WTC11 (cell line): Measurements from ENCODE around the gene PTGR2. TPM values are rescaled to one million over a fixed set of nuclear protein-coding genes. Genes with fewer than 3 reads are reported as not detected.

Experiments
- ATAC-seq: fragments of 200-7000 bp; cut with Tn5 transposase; 2 replicates; pipeline ENCODE4 v1.10.0; 2021; ENCODE audit warnings: mild to moderate bottlenecking, moderate library complexity
- CTCF ChIA-PET: fragments of 300-600 bp; sonication (Branson Sonifier 250); formaldehyde crosslinking; loops from one replicate; lab custom pipeline; 2021; ENCODE audit warnings: antibody characterized with exemption; lab: Charles Lee
- POLR2A ChIA-PET: fragments of 350-600 bp; sonication (Branson Sonifier 250); formaldehyde crosslinking; loops from one replicate; lab custom pipeline; 2021; ENCODE audit warnings: antibody characterized with exemption; lab: Charles Lee
- DNase-seq: peaks from one replicate; pipeline ENCODE4 v3.0.0; 2021; ENCODE audit warnings: low spot score
- H3K27ac Mint-ChIP-seq: 2 replicates; pipeline ENCODE4 v1.8.0; 2021; ENCODE audit warnings: mixed read lengths
- H3K27me3 Mint-ChIP-seq: 2 replicates; pipeline ENCODE4 v1.8.0; 2021; ENCODE audit warnings: low read depth, mild to moderate bottlenecking, moderate library complexity, mixed read lengths
- H3K36me3 Mint-ChIP-seq: 2 replicates; pipeline ENCODE4 v1.8.0; 2021; ENCODE audit warnings: mixed read lengths
- H3K4me1 Mint-ChIP-seq: 2 replicates; pipeline ENCODE4 v1.8.0; 2022; ENCODE audit warnings: mixed read lengths
- H3K4me3 Mint-ChIP-seq: 2 replicates; pipeline ENCODE4 v1.8.0; 2021; ENCODE audit warnings: mild to moderate bottlenecking, moderate library complexity, mixed read lengths
- H3K9me3 Mint-ChIP-seq: 2 replicates; pipeline ENCODE4 v1.8.0; 2021; ENCODE audit warnings: mixed read lengths
- E2F1 ChIP-seq: sonication (generic); formaldehyde crosslinking; IDR thresholded peaks from 2 replicates; pipeline ENCODE4 v1.8.0; 2022; ENCODE audit warnings: mild to moderate bottlenecking, missing genetic modification reagents
- ELF4 ChIP-seq: sonication (generic); formaldehyde crosslinking; IDR thresholded peaks from 2 replicates; pipeline ENCODE4 v1.8.1; 2022; ENCODE audit warnings: low read depth, mild to moderate bottlenecking, moderate library complexity, missing genetic modification reagents
- ERG ChIP-seq: fragments of 250-450 bp; sonication (Bioruptor Pico); IDR thresholded peaks from 2 replicates; pipeline ENCODE4 v1.8.0; 2021; ENCODE audit warnings: mild to moderate bottlenecking
- FOXJ3 ChIP-seq: sonication (generic); formaldehyde crosslinking; IDR thresholded peaks from 2 replicates; pipeline ENCODE4 v1.9.0; 2021; ENCODE audit warnings: missing genetic modification reagents, mild to moderate bottlenecking, borderline replicate concordance
- GABPB1 ChIP-seq: sonication (generic); formaldehyde crosslinking; IDR thresholded peaks from 2 replicates; pipeline ENCODE4 v1.8.1; 2023; ENCODE audit warnings: mild to moderate bottlenecking, missing genetic modification reagents
- NFE2L1 ChIP-seq: sonication (generic); formaldehyde crosslinking; IDR thresholded peaks from 2 replicates; pipeline ENCODE4 v1.8.1; 2023; ENCODE audit warnings: missing genetic modification reagents
- PRDM15 ChIP-seq: sonication (generic); formaldehyde crosslinking; IDR thresholded peaks from 2 replicates; pipeline ENCODE4 v1.8.0; 2022; ENCODE audit warnings: missing genetic modification reagents
- SOX15 ChIP-seq: fragments of 250-450 bp; sonication (Bioruptor Pico); IDR thresholded peaks from 2 replicates; pipeline ENCODE4 v1.9.0; 2021; ENCODE audit warnings: mild to moderate bottlenecking
- TCF7 ChIP-seq: sonication (generic); formaldehyde crosslinking; IDR thresholded peaks from 2 replicates; pipeline ENCODE4 v1.8.0; 2022; ENCODE audit warnings: mild to moderate bottlenecking, low read depth, missing genetic modification reagents, moderate library complexity
- TP53 ChIP-seq: sonication (generic); formaldehyde crosslinking; IDR thresholded peaks from 2 replicates; pipeline ENCODE4 v1.8.1; 2023; ENCODE audit warnings: mild to moderate bottlenecking, missing genetic modification reagents
- USF1 ChIP-seq: sonication (generic); formaldehyde crosslinking; IDR thresholded peaks from 2 replicates; pipeline ENCODE4 v1.8.0; 2022; ENCODE audit warnings: mild to moderate bottlenecking, missing genetic modification reagents
- USF2 ChIP-seq: sonication (generic); formaldehyde crosslinking; IDR thresholded peaks from 2 replicates; pipeline ENCODE4 v1.8.1; 2023; ENCODE audit warnings: mild to moderate bottlenecking, missing genetic modification reagents, moderate library complexity
- ZNF317 ChIP-seq: sonication (generic); formaldehyde crosslinking; IDR thresholded peaks from 2 replicates; pipeline ENCODE4 v1.8.1; 2023; ENCODE audit warnings: low read depth, mild to moderate bottlenecking, moderate library complexity, missing genetic modification reagents, borderline replicate concordance
- ZNF396 ChIP-seq: fragments of 250-450 bp; sonication (Bioruptor Pico); IDR thresholded peaks from 2 replicates; pipeline ENCODE4 v1.8.0; 2021; ENCODE audit warnings: mild to moderate bottlenecking, moderate library complexity, borderline replicate concordance
- ZNF416 ChIP-seq: fragments of 250-450 bp; sonication (Bioruptor Pico); IDR thresholded peaks from 2 replicates; pipeline ENCODE4 v1.9.0; 2021; ENCODE audit warnings: mild to moderate bottlenecking, inconsistent platforms
- ZNF425 ChIP-seq: fragments of 250-450 bp; sonication (Bioruptor Pico); conservative IDR thresholded peaks from 2 replicates; pipeline ENCODE4 v1.9.0; 2021; ENCODE audit warnings: mild to moderate bottlenecking
- total RNA-seq: library from RNA; stranded (reverse); gene quantifications from 3 replicates; pipeline ENCODE4 v1.2.3, GENCODE V29; 2021

Gene PTGR2
- total RNA-seq, 1 experiment from 2014 or later = 20.7 TPM

- Mint-ChIP-seq H3K27ac (no peak overlapping the region; the same call in 1 of the 2 replicates), H3K4me1 (peaks cover 17% of the 10 kb centered on the region), H3K9me3 (no peaks in the 10 kb centered on the region), H3K36me3 (no peaks in the 10 kb centered on the region), H3K4me3 (no peak overlapping the region), H3K27me3 (no peaks in the 10 kb centered on the region; the same call in 1 of the 2 replicates)
- ATAC-seq (no peak), DNase-seq (no peak)
- TF ChIP-seq TCF7 (CRISPR knock-in tag) (no peak), FOXJ3 (CRISPR knock-in tag) (no peak)
- POLR2A ChIA-PET = interaction anchor here (0.7 kb wide), 1 partner anchor 102 kb away, joined by 4 read pairs; no protein-coding TSS in a partner anchor
- CTCF ChIA-PET = interaction anchor here (1.1 to 2.4 kb wide), 4 partner anchors 72 to 259 kb away, joined by 3 to 7 read pairs (median 5); no protein-coding TSS in a partner anchor
Measured at GRCh38 chr14:73829526-73830431, 21.9 kb upstream of the PTGR2 start.

GRCh38 chr14:73833034-73833433 is 18.6 kb upstream of the PTGR2 start:
- TF ChIP-seq ZNF396 (CRISPR knock-in tag) (no peak), ZNF317 (CRISPR knock-in tag) (no peak), ZNF416 (CRISPR knock-in tag) (no peak), SOX15 (CRISPR knock-in tag) (no peak), TP53 (CRISPR knock-in tag) (no peak), NFE2L1 (CRISPR knock-in tag) (no peak), PRDM15 (CRISPR knock-in tag) (no peak), ELF4 (CRISPR knock-in tag) (no peak), E2F1 (no peak), USF1 (CRISPR knock-in tag) (no peak), USF2 (CRISPR knock-in tag) (no peak), ZNF425 (CRISPR knock-in tag) (no peak), GABPB1 (CRISPR knock-in tag) (no peak), ERG (no peak)
- no peak for ATAC-seq
- Mint-ChIP-seq H3K4me3 (no peak overlapping the region), H3K9me3 (no peaks in the 10 kb centered on the region), H3K36me3 (no peaks in the 10 kb centered on the region), H3K27me3 (no peaks in the 10 kb centered on the region; the same call in 1 of the 2 replicates), H3K27ac (no peak overlapping the region; the same call in 1 of the 2 replicates), H3K4me1 (peaks cover 29% of the 10 kb centered on the region)
- CTCF ChIA-PET = interaction anchor here (2.4 kb wide), 1 partner anchor 104 kb away, joined by 7 read pairs; no protein-coding TSS in a partner anchor
- no peak for DNase-seq
- POLR2A ChIA-PET = interaction anchor here (1.0 kb wide), 1 partner anchor 19 kb away, joined by 3 read pairs; no protein-coding TSS in a partner anchor
